Fibroblast of mammary gland (primary cell): ENCODE measurements around the gene MEAK7.
A peak's percentile ranks its signal among the peaks of the same experiment; 100 is the strongest.
"Not testable (repeated sequence)": the region's sequence is repeated elsewhere in the genome, so short reads cannot be mapped to it uniquely, and the experiment has no call there.

Source experiments
- DNase-seq: peaks from one replicate; pipeline ENCODE4 v3.0.0-alpha.2; 2010; ENCODE audit warnings: low read depth
- H3K4me3 ChIP-seq: 2 replicates; pipeline ENCODE4 v1.5.1; 2011; ENCODE audit warnings: low read depth, mild to moderate bottlenecking, low read length, moderate library complexity; ENCODE audit not compliant: control insufficient read depth
- TF ChIP-seq, protein P1 (sequence below): conservative IDR thresholded peaks from 2 replicates; pipeline ENCODE4 v1.5.1; 2011; ENCODE audit warnings: low read depth, low read length, inconsistent platforms; ENCODE audit not compliant: control insufficient read depth, insufficient read depth

Gene MEAK7

DNA sequence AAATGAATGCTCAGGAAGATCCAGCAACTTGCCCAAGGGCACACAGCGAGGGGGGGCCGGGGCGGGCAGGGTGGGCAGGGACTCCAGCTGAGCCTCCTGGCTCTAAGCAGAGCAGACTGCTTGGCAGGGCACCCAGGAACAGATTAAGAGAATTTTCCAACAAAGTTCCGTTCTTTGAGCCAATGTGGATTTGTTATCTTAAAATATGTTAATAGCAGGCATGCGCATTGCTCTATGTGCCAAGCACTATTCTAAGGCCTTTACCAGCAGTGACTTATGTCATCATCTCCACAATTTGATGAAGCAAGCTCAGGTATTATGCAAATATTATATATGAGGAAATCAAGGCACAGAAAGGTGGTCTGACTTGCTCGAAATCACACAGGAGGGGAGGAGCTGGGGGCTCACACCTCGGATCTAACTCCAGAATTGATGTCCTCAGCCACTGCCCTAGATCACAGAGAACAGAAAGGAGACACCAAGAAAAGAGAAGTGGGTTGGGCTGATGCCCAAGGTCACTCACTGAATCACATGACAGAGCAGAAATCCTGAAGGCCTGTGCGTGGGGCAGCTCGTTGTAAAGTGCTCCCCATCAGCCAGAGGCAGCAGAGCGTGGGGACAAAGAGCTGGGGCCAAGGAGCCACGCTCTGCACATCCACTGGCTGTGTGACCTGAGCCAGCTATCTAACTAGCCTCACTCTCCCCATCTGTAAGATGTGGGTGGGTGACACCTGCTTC lies 23.2 kb upstream of the MEAK7 start:
- DNase-seq, result no peak

GRCh38 chr16:84526794-84527531 lies 22.5 kb upstream of the MEAK7 start:
- no peak overlapping the region for H3K4me3 ChIP-seq
- DNase-seq, result peak; percentile 80
- TF ChIP-seq, protein P1, sequence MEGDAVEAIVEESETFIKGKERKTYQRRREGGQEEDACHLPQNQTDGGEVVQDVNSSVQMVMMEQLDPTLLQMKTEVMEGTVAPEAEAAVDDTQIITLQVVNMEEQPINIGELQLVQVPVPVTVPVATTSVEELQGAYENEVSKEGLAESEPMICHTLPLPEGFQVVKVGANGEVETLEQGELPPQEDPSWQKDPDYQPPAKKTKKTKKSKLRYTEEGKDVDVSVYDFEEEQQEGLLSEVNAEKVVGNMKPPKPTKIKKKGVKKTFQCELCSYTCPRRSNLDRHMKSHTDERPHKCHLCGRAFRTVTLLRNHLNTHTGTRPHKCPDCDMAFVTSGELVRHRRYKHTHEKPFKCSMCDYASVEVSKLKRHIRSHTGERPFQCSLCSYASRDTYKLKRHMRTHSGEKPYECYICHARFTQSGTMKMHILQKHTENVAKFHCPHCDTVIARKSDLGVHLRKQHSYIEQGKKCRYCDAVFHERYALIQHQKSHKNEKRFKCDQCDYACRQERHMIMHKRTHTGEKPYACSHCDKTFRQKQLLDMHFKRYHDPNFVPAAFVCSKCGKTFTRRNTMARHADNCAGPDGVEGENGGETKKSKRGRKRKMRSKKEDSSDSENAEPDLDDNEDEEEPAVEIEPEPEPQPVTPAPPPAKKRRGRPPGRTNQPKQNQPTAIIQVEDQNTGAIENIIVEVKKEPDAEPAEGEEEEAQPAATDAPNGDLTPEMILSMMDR, result no peak

More for the DNA sequence above, 23.2 kb upstream of the MEAK7 start:
- no peak overlapping the region for H3K4me3 ChIP-seq
- TF ChIP-seq, protein P1, result no peak

DNA sequence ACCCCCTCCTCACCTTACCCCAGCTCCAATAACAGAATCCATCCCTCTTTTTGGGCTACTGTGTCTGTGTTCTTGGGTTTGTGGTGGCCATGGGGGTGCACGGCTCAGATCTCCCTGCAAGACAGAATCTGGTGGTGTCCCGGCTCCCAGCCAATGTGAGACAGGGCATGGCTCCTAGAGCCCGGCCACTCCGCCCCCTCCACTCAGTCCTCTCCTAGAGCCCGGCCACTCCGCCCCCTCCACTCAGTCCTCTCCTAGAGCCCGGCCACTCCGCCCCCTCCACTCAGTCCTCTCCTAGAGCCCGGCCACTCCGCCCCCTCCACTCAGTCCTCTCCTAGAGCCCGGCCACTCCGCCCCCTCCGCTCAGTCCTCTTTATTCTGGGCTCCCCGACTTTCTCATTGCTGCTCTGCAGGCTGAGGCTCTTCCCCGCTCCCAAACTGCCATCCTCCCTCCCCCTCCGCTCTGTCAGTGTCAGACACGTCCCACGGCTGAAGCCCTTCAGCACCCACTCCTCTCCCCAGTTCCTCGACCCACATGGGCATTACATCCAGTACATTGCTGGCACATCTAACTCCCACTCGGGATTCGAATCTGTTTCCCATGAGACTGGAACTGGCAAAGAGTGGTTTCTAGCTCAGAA lies 20.6 kb upstream of the MEAK7 start:
- not testable (repeated sequence) for DNase-seq

DNA sequence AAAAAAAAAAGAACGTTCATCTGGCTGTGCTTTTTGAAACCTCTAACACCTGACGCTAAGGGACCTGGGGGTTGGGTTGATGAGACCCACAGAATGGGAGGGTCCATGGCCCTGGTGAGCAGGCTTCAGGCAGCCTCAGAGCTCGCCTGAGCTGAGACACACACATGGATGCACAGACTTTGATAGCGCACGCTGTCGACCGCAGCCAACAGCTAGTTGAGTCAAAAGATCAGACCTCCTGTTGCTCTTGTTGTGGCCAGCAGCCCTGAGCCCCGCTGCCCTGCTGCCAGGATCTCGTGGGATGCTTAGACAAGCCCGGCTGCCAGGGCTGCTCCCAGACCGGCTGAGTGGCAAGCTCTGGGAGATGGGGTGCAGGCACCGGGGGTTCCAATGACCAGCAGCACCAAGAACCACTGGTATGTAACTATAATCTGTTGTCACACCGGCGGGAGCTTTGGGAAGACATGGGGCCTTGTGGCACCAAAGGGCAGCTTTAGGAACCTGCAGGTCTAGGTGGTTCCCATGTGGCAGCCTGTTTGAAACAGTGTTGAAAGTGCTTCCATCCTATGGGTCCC lies 20.0 kb upstream of the MEAK7 start:
- DNase-seq, result no peak
- H3K4me3 ChIP-seq, result no peak overlapping the region
- TF ChIP-seq, protein P1, result no peak

More for the DNA sequence above, 20.6 kb upstream of the MEAK7 start:
- not testable (repeated sequence) for H3K4me3 ChIP-seq

GRCh38 chr16:84521497-84521770 lies 17.0 kb upstream of the MEAK7 start:
- DNase-seq, result peak; percentile 66
- H3K4me3 ChIP-seq, result no peak overlapping the region

GRCh38 chr16:84520725-84521496 lies 16.5 kb upstream of the MEAK7 start:
- H3K4me3 ChIP-seq, result no peak overlapping the region
- DNase-seq, result no peak
- TF ChIP-seq, protein P1, result no peak

More at GRCh38 chr16:84521497-84521770, 17.0 kb upstream of the MEAK7 start:
- TF ChIP-seq, protein P1, result no peak
